Peyer's patch (tissue), 4 donors: Measurements from ENCODE around the gene KCND2.

Experiments used
- POLR2A ChIP-seq, 2 donors: fragments of 450-650 bp; IDR thresholded peaks; one replicate each; pipeline ENCODE4 v1.5.1; 2017; ENCODE audit warnings: antibody characterized with exemption in 2 of 2, mild to moderate bottlenecking in 2 of 2, moderate library complexity in 2 of 2
- TF ChIP-seq, protein P1 (sequence below), 6 experiments: fragments of 450-650 bp in 4 of 6; fragments of 200-600 bp in 2 of 6; sonication (generic) in 1 of 6; IDR thresholded peaks; one replicate each; pipeline ENCODE4 v1.5.1; 2017 to 2019; ENCODE audit warnings: antibody characterized with exemption in 6 of 6, mild to moderate bottlenecking in 3 of 6, moderate library complexity in 1 of 6

DNA sequence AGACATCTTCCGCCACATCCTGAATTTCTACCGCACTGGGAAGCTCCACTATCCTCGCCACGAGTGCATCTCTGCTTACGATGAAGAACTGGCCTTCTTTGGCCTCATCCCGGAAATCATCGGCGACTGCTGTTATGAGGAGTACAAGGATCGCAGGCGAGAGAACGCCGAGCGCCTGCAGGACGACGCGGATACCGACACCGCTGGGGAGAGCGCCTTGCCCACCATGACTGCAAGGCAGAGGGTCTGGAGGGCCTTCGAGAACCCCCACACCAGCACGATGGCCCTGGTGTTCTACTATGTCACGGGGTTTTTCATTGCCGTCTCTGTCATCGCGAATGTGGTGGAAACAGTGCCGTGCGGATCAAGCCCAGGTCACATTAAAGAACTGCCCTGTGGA is 1.9 kb downstream of the KCND2 start:
- TF ChIP-seq, protein P1, sequence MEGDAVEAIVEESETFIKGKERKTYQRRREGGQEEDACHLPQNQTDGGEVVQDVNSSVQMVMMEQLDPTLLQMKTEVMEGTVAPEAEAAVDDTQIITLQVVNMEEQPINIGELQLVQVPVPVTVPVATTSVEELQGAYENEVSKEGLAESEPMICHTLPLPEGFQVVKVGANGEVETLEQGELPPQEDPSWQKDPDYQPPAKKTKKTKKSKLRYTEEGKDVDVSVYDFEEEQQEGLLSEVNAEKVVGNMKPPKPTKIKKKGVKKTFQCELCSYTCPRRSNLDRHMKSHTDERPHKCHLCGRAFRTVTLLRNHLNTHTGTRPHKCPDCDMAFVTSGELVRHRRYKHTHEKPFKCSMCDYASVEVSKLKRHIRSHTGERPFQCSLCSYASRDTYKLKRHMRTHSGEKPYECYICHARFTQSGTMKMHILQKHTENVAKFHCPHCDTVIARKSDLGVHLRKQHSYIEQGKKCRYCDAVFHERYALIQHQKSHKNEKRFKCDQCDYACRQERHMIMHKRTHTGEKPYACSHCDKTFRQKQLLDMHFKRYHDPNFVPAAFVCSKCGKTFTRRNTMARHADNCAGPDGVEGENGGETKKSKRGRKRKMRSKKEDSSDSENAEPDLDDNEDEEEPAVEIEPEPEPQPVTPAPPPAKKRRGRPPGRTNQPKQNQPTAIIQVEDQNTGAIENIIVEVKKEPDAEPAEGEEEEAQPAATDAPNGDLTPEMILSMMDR (IDR thresholded peaks at IDR 0.05) = no peak
- no peak for TF ChIP-seq POLR2A (IDR thresholded peaks at IDR 0.05)
